HG02938 (cell line): ENCODE results near the gene HSDL2.
"Not testable (repeated sequence)": the region's sequence is repeated elsewhere in the genome, so short reads cannot be mapped to it uniquely, and the experiment has no call there.

Source experiments
- ATAC-seq: cut with Tn5 transposase; IDR thresholded peaks from one replicate; pipeline ENCODE4 v1.9.1; 2021; ENCODE audit warnings: mild to moderate bottlenecking, moderate library complexity; ENCODE audit not compliant: unreplicated experiment

Gene HSDL2

DNA sequence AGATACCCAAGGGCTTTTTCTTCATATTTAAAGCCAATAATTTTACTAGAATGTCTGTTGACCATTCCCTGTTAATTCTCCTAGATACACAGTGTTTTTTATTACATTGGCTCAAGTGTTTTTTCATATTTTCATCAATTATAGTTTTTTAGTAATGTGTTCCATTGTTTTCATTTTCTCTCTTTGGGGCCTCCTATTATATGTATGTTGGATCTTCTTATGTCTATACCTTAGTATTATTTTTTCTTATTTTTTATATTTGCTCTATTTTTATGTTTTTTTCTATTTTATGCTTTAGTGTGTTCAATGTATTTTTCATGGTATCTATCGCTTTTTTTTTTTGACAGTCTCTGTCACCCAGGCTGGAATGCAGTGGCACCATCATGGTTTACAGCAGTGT lies 114.2 kb downstream of the HSDL2 start:
- no peak for ATAC-seq

DNA sequence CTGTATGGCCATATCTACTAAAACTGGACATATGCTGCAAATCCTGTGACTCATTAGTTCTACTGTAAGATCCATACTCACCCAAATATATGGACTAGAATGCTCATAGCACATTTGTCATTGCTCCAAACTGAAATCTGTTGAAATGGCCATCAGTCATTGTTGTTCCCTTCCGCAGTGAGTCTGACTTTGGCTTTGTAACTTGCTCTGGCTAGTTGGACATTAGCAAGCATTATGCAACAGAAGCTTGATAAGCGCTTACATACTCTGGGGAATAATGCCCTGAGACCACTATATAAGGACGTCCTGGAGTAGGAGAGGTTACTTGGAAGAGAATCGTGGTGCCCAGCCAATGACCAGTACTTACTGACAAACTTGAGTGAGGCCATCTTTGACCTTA lies 115.7 kb downstream of the HSDL2 start:
- ATAC-seq, result no peak

DNA sequence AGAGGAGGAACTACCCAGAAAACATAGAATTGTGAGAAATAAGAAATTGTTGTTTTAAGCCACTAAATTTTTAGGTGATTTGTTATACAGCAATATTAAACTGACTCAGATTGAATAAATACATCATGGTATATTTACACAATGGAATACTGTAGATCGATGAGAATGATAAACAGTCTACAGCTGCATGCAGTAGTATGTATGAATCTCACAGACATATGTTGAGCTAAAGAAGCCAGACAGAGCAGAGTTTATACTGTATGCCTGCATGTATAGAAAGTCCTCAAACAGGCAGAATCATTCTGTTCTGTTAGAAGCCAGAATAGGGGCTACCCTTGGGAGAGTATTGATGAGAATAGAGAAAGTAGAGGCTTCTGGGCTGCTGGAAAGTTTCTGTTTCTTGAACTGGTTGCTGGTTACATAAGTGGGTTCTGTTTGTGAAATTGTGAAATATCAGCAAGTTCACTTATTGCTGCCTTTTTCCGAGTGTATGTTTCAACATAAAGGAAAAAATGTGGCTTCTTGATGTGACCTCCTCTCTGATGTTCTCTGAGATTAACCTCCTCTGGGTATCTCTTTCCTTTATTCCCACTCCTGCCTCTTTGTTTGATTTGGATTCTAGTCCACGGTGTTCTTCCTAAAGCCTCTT lies 116.3 kb downstream of the HSDL2 start:
- ATAC-seq, result no peak

DNA sequence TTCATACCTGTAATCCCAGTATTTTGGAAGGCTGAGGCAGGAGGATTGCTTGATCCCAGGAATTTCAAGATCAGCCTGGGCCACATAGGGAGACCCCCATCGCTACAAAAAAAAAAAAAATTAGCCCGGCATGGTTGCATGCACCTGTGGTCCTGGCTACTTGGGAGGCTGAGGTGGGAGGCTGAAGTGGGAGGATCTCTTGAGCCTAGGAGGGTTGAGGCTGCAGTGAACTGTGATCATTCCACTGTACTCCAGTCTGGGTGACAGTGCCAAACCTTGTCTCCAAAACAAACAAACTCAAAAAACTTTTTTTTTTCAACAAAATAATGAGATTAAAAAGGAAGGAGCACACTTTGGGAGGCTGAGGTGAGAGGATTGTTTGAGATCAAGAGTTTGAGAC lies 120.9 kb downstream of the HSDL2 start:
- no peak for ATAC-seq

DNA sequence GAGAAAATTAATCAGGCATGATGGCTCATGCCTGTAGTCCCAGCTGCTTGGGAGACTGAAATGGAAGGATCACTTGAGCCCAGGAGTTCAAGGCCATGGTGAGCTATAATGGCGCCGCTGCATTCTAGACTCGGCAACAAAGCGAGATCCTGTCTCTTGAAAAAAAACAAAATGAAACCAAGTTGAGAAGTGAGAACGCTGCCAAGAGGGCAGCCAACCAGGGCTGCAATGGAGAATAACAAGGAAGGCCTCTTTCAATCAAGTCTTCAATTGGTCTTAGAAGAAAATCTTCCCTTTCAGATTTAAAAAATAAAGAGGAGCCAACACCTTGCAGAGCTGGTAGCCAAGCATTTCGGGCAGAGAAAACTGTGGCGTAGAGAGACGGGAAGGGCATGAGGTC lies 121.4 kb downstream of the HSDL2 start:
- ATAC-seq, result no peak

DNA sequence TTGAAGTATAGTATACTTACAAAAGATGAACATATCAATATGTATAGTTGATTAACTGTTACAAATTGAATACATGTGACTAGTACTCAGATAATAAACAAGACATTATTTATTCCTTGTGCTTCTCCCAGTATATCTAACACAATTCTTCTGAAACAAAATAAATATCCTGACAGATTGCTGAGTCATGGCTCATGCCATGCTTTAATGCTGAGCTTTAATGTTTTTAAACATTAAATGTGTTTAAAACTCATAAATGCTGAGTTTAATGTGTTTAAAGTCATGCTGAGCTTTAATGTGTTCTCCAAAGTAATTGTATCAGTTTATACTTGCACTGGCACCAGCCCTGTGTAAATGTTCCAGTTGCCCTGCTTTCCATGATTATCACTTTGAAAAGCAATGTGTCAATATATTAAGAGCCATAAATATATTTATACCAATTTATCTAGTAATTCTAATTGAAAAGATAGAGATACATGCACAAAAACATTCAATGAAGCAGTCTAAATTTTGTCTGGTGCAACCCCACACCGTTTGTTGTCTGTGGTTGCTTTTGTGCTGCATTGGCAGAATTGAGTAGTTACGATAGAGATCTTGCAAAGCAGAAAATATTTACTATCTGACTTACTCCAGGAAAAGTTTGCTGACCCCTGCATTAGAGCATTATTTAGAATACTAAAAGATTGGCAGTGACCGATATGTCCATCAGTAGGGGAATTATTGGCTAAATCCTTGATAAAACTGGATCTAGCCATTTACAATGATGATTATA lies 122.5 kb downstream of the HSDL2 start:
- no peak for ATAC-seq

DNA sequence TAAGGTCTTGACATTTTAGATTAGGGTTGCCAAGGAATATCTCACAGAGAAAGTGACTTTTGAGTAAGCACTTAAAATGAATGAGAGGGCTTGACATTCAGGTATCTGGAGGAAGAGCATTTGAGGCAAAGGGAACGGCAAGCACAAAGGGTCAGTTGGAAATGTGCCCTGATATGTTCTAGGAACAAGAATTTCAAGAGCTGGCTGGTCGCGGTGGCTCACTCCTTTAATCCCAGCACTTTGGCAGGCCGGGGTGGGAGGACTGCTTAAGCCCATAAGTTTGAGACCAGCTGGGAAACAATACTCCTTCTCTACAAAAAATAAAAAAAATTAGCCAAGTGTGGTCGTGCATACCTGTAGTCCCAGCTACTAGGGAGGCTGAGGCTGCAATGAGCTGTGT lies 123.3 kb downstream of the HSDL2 start:
- no peak for ATAC-seq

DNA sequence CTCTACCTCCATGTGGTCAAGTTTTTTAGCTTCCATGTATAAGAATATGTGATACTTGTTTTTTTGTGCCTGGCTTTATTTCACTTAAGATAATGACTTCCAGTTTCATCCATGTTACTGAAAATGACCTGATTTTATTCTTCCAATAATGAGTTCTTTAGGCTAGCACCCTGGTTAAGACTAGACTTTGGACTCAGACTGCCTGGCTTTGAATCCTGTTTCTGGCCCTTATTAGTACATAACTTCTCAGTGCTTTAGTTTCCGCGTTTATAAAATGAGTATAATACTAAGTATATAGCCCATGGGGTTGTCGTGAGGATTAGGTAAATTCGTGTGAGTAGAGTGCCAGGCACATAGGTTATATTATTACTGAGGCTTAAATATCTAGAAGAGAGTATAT lies 125.2 kb downstream of the HSDL2 start:
- no peak for ATAC-seq

DNA sequence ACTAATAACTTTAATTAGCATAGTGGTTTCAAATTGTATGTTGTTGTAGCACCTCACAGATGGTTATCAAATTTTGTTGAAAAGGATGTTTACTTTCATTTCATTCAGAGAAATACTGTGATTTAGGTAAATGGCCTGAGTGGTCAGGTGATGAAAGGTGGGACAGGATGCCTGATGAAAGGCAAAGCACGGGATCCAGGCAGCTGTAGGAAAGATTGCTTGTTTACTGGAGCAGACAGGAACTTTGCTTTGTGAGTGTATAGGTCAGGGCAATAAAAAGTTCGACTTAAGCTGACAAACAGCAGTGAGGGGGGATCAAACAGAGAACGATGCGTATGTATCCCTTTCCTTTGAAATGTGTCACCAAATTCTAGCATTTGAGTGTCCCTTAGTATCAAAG lies 125.7 kb downstream of the HSDL2 start:
- ATAC-seq, result no peak

DNA sequence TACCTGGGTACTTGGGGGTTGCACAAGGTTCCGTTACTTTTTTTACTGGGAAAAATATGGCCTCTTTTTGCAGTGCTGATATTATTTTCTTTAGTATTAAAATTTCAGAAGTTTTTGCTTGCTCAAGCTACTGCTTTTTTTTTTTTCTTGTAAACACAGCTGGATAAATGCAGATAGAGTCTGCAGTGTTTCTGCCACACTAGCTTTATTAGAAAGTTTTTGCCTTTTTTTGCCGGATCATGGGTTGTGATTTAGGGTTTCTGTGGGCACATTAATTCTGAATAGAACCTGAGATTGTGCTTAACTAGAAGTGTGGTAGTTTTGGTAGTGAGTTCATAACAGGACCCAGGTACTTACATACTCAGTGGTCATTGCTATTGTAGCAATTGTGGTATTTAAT lies 126.7 kb downstream of the HSDL2 start:
- no peak for ATAC-seq

DNA sequence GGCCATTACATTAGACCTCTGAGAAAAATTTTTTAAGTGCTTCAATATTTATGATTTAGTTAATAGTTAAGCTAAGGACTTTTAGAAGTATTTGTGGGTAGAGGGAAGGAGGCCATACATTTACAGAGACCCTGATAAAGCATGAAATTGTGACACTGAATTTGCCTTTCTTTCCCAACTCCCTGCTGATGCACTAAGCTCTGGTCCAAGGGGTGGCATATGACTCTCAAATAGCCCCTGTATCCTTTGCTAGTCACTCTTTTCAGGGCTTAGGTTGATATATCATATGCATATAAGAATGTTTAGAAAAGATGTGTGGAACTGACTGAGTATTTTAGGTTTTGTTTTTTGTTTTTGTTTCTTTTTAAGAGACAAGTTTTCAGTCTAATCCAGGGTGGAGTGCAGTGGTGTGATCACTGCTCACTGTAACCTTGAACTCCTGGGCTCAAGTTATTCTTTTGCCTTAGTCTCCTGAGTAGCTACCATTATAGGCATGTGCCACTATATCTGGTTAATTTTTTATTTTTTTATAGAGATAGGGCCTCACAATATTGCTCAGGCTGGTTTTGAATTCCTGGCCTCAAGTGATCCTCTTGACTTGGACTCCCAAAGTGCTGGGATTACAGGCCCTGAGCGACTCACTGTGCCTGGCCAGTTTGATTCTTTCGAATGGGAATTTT lies 127.2 kb downstream of the HSDL2 start:
- ATAC-seq, result no peak

DNA sequence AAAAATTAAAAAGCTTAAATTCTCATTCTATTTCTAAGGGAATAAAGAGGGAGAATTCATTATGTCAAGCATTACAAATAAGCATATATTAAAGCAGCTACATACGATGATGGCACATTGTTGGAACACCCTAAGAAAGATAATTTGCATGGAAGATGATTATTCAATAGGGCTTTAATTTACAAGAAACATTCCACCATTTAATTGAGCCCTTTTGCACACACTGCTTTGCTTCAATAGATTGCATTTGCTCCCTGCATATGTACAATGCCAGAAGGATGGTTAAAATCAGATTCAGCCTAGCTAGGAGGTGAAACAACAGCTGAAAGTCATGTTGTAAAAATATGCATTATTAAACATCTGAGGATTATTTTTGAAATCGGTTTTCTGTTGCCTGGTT lies 128.5 kb downstream of the HSDL2 start:
- ATAC-seq, result no peak

DNA sequence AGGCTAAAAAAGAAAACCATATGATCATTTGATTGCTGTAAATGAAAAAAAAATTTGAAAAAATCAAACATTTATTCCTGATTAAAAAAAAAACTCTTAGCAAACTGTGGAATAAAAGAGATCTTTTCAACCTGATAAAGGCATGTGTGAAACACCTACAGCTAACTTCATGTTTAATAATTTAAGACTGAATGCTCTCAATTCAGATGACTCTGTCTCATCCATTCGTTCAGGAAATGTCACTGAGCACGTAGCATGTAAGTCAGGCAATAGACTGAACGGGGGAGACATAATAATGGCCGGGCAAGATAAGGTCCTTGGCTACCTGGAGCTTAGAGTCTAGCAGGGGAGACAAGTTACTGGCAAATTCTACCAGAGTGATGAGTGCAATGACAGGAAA lies 132.5 kb downstream of the HSDL2 start:
- ATAC-seq, result not testable (repeated sequence)

DNA sequence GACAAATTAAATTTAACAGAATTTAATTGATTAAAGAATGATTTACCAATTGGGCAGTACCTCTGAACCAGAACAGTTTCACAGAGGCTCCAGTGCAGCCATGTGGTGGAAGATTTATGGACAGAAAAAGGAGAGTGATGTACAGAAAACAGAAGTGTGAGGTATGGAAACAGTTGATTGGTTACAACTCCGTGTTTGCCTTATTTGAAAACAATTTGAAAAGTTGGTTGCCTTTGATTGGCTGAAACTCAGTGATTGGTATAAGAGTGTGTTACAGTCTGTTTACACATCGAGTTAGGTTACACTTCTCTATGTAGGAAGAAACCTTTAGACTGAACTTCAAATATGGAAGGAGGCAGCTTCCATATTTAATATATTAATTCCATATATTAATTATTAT lies 136.9 kb downstream of the HSDL2 start:
- no peak for ATAC-seq

DNA sequence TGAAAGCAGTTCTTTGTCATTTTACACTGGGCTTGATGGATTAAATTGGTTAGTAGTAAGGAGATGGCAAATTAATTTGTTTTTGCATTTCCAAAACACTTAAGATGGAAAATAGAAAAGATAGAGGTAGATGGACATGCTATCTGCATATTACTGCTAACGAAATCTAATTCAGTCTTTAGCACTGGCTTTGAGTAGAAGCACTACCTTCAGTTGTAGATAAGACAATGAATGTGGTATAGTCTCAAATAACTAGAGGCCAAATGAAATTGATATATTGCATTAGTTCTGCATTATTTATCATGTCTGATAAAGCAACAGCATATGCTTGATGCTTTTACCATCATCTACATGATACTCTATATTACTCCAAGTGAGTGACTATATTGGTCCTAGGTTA lies 140.2 kb downstream of the HSDL2 start:
- ATAC-seq, result no peak

DNA sequence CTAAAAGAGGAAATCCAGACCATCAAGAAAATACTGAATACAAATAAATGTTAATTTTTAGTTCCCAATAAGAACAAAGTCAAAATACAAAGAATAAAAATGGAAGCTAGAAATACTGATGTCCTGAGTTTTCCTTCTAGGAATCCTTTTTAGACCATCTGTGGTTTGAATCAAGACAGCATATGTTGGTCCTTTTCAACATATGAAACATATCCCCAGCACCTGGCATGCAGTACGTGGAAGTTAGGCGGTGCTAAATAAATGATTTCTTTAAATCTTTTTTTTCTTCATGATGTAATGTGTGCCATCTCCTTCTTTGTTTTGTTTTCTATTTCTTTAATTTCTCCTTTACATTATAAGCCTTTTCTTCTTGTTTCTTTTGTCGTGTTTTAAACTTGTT lies 140.7 kb downstream of the HSDL2 start:
- no peak for ATAC-seq
